Kidney glomerular epithelial cell (primary cell): ENCODE results near the gene PGM2.
A peak's percentile ranks its signal among the peaks of the same experiment; 100 is the strongest.
"Not testable (repeated sequence)": the region's sequence is repeated elsewhere in the genome, so short reads cannot be mapped to it uniquely, and the experiment has no call there.

Experiments used
- DNase-seq: peaks from one replicate; lab custom pipeline; 2025; lab: John Stamatoyannopoulos, UW

PGM2 gene

GRCh38 chr4:37826295-37827029 is at the start of gene PGM2:
Gene PGM2 (plus strand): TSS chr4:37826686. CDS start chr4:37826733, 47 bp downstream.
- DNase-seq, result peak; percentile 60

DNA sequence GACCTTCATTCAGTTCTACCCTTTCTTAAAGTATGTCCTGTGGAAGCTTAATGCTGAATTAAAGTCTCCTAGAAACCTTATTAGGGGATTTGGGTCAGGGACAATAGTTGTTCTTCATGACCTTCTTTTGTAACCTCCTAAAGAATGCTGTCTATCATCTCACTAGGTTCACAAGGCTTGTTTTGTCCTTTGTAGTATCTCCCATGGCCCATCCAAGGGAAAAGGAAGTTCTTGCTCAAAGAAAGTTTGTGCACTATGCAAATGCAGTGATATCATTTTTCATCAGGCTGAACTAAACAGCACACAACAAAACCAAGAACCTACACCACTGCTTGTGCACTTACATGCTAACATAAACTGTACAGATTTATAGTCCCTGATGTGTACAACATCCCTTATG is 46.6 kb upstream of the PGM2 start:
- no peak for DNase-seq

GRCh38 chr4:37780444-37781130 is 45.9 kb upstream of the PGM2 start:
- DNase-seq, result no peak

DNA sequence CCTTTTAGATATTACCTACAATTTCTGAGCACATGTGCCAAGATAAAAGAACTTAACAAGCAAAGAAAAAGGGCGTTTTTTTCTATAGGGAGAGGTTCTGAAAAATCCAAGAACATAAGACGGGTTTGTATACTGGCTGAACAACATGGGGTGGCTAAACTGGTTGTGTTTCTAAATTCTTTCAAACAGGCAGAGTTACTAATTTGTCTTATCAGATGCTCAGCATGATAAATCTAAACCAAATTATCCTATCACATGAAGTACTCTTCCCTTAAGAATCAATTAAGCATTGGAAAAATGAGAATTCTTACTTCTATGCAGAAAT is 45.4 kb upstream of the PGM2 start:
- DNase-seq, result no peak

DNA sequence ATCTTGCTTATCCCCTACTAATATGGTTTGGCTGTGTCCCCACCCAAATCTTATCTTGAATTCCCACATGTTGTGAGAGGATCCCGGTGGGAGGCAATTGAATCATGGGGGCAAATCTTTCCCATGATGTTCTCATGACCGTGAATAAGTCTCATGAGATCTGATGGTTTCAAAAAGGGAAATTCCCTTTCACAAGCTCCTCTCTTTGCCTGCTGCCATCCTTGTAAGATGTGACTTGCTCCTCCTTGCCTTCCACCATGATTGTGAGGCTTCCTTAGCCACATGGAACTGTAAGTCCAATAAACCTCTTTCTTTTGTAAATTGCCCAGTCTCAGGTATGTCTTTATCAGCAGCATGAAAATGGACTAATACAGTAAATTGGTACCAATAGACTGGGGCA is 40.2 kb upstream of the PGM2 start:
- not testable (repeated sequence) for DNase-seq

DNA sequence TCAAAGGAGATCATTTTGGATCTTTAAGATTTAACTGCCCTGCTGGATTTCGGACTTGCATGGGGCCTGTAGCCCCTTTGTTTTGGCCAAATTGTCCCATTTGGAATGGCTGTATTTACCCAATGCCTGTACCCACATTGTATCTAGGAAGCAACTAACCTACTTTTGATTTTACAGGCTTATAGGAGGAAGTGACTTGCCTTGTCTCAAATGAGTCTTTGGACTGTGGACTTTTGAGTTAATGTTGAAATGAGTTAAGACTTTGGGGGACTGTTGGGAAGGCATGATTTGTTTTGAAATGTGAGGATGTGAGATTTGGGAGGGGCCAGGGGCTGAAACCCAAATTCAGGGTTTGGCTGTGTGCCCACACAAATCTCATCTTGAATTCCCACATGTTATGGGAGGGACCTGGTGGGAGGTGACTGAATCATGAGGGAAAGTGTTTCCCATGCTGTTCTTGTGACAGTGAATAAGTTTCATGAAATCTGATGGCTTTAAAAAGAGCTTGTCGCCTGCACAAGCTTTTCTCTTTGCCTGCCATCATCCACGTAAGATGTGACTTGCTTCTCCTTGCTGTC is 38.5 kb upstream of the PGM2 start:
- not testable (repeated sequence) for DNase-seq

- no peak for DNase-seq
These were observed 37.7 kb upstream of the PGM2 start for GRCh38 chr4:37788819-37789218.

DNA sequence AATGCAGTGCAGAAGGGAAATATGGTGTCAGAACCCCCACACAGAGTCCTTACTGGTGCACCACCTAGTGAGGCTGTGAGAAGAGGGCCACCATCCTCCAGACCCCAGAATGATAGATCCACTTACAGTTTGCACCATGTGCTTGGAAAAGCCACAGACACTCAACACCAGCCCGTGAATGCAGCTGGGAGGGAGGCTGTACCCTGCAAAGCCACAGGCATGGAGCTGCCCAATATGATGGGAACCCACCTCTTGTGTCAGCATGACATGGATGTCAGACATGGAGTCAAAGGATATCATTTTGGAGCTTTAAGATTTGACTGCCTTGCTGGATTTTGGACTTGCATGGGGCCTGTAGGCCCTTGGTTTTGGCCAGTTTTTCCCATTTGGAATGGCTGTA is 34.2 kb upstream of the PGM2 start:
- no peak for DNase-seq

- DNase-seq, result no peak
These were observed 32.9 kb upstream of the PGM2 start for GRCh38 chr4:37793562-37793961.

- no peak for DNase-seq
These were observed 32.4 kb upstream of the PGM2 start for GRCh38 chr4:37794056-37794455.

DNA sequence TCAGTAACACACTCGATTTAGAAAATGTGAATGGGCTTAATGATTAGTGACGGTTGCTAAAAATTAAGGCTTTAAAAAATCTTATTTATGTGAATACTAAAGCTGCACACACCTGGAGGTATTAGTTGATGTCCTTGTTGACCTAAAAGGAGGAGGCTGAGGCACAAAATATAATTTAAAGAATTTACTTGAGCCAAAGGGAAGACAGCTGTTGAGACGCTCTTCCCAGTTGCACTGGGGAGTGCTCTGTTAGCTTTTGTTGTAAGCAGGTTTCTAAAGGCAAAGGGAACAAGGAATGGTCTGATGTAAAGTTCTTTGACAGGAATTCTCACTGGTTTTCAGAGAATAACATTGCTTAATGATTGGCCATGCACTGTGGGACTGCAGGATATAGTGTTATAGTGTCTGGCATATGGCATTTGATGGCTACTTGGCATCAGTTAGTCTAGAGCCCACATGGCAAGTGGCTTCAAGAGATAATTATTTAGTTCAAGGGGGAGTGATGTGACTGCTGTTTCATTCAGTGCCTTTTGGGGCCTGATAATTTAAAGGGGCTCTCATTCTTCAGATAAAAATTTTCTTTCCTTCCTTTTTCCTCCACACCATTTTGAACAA is 30.8 kb upstream of the PGM2 start:
- DNase-seq, result no peak

DNA sequence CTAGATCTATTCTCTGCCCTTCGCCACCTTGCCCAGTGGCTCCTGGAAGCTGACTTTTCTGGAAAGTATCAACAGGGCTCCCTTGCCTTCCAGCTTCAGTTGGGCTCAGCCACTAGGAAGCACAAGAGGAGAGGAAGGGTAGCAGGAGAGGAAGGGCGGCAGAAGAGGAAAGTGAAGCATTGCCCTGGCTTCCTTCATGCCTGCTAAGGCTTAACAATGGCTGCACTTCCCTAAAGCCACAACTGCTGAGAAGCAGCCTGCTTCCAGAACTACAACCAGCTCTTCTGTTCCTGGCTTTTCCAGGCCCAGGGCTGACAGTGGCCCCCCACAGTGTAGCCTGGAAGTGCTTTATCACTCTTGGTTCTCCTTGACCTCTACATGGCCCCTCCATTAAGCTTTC is 29.1 kb upstream of the PGM2 start:
- DNase-seq, result no peak

- DNase-seq, result no peak
These were observed 28.6 kb upstream of the PGM2 start for GRCh38 chr4:37797923-37798322.

- DNase-seq, result no peak
These were observed 27.9 kb upstream of the PGM2 start for GRCh38 chr4:37798616-37799015.

DNA sequence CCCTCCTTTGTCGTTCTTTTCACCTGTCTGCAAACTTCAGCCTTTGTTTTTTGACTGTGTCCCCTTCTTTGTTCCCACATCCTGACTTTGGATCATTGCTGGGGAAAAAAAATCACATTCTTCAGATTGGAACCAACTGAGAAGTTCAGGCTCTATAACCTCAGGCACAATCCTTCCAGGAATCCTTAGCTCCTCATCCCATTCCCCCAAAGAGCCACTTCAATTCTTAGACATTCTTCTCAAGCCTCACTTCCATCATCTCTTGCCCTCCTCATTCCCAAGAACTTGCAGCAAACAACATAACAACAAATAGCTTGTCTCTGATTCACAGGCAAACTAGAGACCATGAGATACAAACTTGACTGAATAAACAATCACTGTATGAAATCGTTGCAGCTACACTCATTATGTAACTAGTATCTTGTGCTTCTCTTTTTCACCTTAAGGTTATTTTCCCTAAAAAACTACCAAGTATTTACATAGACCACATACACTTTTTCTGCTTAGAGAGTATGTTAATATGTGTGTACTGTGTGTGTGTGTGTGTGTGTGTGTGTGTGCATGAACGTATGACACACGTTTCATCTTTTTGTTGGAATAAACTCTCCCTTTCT is 26.4 kb upstream of the PGM2 start:
- no peak for DNase-seq

DNA sequence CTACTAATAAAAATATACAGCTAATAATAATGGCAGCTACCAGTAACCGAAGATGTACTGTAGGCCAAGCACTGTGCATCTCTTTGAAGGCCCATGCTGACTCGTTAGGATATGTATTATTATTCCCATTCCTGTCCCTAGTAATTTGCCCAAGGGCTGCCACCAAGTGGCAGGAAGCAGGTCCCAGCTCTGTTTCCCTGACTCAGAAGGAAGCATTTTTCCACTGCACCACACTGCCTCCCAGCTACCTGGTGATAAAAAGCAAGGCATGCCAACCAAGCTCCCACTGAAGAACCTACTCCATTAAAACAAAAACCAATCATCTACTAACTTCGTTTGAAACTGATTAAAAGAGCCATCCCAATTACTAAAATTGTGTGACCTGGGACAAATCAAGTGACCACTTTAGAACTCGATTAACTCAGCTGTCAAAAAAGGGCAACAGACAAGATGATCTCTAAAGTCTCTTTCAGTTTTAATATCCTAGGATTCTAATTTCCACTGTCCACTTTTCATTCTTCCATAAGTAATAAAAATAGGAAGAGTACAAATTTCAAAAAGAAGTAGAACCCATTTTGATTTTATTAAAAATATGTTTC is 24.3 kb upstream of the PGM2 start:
- peak; percentile 67 for DNase-seq

DNA sequence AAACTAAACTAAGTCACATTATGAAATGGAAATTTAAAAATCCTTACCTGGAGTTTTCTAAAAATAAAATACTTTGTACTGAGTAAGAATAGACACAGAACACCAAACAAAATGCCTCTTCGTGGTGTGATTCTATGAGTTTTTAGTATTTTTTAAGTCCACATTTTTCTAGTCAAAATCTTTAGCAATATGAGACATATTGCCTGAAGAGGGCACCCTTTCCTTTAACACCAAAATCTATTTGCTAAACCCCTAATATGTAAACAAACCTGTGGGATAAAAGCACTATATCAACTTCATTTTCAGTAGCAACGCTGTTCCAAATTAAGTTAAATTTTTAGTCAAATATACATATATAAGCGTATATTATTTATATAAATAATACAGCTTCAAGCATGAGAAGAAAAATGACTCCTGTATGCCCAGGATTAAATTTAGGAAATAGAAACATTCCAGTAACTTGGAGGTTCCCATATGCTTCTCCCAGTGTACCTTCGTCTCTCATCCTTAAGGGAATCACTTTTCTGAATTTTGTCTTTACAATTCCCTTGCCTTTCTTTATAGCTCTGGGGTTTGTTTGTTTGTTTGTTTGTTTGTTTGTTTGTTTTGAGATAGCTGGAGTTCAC is 23.0 kb upstream of the PGM2 start:
- DNase-seq, result peak; percentile 45

GRCh38 chr4:37805091-37805490 is 21.4 kb upstream of the PGM2 start:
- no peak for DNase-seq

DNA sequence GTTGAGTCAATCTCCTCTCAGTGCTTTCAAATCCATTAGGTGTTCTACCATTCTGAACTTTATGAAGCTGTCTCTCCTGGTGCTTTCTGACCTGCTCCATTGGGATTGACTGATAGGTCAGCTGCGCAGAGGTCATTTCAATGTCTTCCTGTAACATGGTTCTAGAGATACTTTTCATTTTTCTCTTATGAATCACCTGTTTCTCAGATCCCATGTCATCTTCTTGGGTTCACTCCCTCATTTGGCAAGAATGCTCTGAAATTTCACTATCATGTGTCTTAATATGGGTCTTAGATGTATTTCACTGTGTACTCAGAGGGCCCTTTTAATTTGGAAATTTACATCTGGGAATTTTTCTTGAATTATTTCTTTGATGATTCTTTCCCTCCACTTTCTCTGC is 13.8 kb upstream of the PGM2 start:
- peak; percentile 81 for DNase-seq

DNA sequence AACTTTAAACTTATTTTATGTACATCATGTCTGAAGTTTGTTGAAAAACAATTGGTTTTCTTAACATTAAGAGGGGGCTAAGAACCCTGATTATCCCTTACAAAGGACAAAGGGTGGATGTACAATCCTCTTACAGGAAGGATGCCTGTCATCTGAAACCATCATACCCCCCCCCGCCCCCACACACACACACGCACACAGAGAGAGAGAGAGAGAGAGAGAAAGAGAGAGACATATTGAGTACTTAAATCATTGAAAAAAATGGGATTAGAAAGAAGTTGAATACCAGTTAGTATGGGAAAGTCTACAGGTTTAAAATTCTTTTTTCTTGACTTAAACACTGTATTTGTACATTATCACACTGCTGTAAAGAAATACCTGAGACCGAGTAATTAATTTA is 10.9 kb upstream of the PGM2 start:
- no peak for DNase-seq

- no peak for DNase-seq
These were observed 10.5 kb upstream of the PGM2 start for GRCh38 chr4:37816006-37816405.

- DNase-seq, result no peak
These were observed 9.8 kb upstream of the PGM2 start for GRCh38 chr4:37816719-37817118.
